Fibroblast of the aortic adventitia (primary cell): ENCODE results near the gene VPS13A. TPM values are rescaled to one million over a fixed set of nuclear protein-coding genes. Genes with fewer than 3 reads are reported as not detected.

Experiments used
- DNase-seq: peaks from one replicate; pipeline ENCODE4 v3.0.0-alpha.2; 2010; ENCODE audit warnings: low read depth
- H3K4me3 ChIP-seq: 2 replicates; pipeline ENCODE4 v1.5.1; 2011; ENCODE audit warnings: low read depth, mild to moderate bottlenecking, control low read depth, low read length, moderate library complexity
- total RNA-seq: library from RNA; depleted of rRNA; stranded (reverse); fragments of >200 nt; gene quantifications from 2 replicates; pipeline ENCODE4 v1.2.3, GENCODE V29; 2012; ENCODE audit warnings: low replicate concordance
- TF ChIP-seq, protein P1 (sequence below): IDR thresholded peaks from 2 replicates; pipeline ENCODE4 v1.5.1; 2011; ENCODE audit warnings: mild to moderate bottlenecking, low read length, control low read depth, inconsistent platforms; ENCODE audit not compliant: insufficient read depth

Gene VPS13A
- total RNA-seq, 1 donor = 50.9 TPM

GRCh38 chr9:77211561-77211960, 34.2 kb downstream of the VPS13A start:
- DNase-seq = no peak
- no peak overlapping the region for H3K4me3 ChIP-seq
- TF ChIP-seq, protein P1, sequence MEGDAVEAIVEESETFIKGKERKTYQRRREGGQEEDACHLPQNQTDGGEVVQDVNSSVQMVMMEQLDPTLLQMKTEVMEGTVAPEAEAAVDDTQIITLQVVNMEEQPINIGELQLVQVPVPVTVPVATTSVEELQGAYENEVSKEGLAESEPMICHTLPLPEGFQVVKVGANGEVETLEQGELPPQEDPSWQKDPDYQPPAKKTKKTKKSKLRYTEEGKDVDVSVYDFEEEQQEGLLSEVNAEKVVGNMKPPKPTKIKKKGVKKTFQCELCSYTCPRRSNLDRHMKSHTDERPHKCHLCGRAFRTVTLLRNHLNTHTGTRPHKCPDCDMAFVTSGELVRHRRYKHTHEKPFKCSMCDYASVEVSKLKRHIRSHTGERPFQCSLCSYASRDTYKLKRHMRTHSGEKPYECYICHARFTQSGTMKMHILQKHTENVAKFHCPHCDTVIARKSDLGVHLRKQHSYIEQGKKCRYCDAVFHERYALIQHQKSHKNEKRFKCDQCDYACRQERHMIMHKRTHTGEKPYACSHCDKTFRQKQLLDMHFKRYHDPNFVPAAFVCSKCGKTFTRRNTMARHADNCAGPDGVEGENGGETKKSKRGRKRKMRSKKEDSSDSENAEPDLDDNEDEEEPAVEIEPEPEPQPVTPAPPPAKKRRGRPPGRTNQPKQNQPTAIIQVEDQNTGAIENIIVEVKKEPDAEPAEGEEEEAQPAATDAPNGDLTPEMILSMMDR = no peak

GRCh38 chr9:77212801-77213200, 35.5 kb downstream of the VPS13A start:
- DNase-seq = no peak
- H3K4me3 ChIP-seq = no peak overlapping the region
- TF ChIP-seq, protein P1 = no peak

GRCh38 chr9:77215874-77216273, 38.5 kb downstream of the VPS13A start:
- TF ChIP-seq, protein P1 = peak; percentile 28
- H3K4me3 ChIP-seq = no peak overlapping the region
- DNase-seq = peak; percentile 32

DNA sequence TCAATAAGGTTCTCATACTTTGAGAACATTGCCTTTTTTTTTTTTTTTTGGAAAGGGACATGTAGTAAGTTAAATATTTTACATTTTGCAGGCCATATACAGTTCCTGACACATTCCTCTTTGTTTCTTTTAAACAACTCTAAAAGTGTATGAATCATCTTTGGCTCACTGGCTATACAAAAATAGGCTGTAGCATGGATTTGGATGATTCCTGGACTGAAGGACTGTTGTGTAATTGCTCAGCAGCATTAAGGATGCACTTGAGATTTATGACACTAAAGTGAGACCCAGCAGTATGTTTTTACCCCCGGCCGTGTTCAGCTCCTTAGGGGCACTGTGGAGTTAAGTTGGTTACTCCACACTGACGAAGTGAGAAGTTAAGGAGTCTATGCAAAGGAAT, 41.3 kb downstream of the VPS13A start:
- TF ChIP-seq, protein P1 = no peak
- DNase-seq = peak; percentile 78
- H3K4me3 ChIP-seq = no peak overlapping the region

DNA sequence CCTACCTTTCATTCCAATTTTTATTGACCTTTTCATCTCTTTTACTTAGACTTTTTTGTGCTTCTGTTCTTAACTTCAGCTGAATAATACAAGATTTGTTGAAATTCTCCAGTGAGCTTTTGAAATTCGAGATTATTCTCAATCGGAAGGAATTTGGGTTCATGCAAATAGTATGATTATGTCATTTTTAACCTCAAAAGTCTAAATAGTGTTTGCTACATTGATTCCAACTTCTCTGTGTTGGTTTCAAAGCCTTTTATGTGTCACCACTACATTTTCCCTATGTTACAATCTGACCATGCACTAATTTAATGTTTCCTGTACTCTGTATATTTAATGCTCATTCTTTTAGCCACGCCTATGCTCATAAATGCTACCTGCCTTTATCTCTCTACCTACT, 44.1 kb downstream of the VPS13A start:
- TF ChIP-seq, protein P1 = no peak
- no peak overlapping the region for H3K4me3 ChIP-seq
- no peak for DNase-seq

GRCh38 chr9:77224746-77225312, 47.5 kb downstream of the VPS13A start:
- peak; percentile 53 for DNase-seq
- no peak overlapping the region for H3K4me3 ChIP-seq
- TF ChIP-seq, protein P1 = no peak

- no peak for DNase-seq
- TF ChIP-seq, protein P1 = no peak
- no peak overlapping the region for H3K4me3 ChIP-seq
Observed at GRCh38 chr9:77236693-77237092, 59.4 kb downstream of the VPS13A start.
